GM12864 (cell line): ENCODE results near the gene KCNJ10.
"Not testable (repeated sequence)": the region's sequence is repeated elsewhere in the genome, so short reads cannot be mapped to it uniquely, and the experiment has no call there.

Experiments
- DNase-seq: peaks from one replicate; pipeline ENCODE4 v3.0.0-alpha.2; 2011; ENCODE audit warnings: low read depth
- H3K4me3 ChIP-seq: 2 replicates; pipeline ENCODE4 v1.5.1; 2011; ENCODE audit warnings: mild to moderate bottlenecking, low read depth, low read length, control low read depth
- TF ChIP-seq, protein P1 (sequence below): IDR thresholded peaks from 2 replicates; pipeline ENCODE4 v1.5.1; 2011; ENCODE audit warnings: low read depth, mild to moderate bottlenecking, moderate library complexity, low read length, control low read depth, inconsistent platforms; ENCODE audit errors: missing control alignments

Gene KCNJ10

DNA sequence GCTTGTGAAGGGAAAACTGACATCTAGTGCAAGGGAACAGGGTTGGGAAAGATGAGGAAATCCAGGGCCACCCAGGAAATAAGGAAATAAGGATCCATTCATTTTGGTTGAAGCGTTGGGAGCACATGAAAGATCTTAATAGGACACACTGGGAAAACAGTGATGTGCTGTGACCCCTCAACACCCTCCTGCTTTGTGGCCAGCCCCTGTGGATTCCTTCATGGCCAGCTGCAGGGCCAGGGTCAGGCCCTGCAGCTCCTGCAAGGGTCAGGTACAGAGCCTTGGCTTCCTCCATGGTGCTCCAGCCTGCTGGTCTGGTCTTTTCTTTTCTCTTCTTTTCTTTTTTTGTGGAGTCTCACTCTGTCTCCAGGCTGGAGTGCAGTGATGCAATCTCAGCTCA, 19.3 kb downstream of the KCNJ10 start:
- TF ChIP-seq, protein P1, sequence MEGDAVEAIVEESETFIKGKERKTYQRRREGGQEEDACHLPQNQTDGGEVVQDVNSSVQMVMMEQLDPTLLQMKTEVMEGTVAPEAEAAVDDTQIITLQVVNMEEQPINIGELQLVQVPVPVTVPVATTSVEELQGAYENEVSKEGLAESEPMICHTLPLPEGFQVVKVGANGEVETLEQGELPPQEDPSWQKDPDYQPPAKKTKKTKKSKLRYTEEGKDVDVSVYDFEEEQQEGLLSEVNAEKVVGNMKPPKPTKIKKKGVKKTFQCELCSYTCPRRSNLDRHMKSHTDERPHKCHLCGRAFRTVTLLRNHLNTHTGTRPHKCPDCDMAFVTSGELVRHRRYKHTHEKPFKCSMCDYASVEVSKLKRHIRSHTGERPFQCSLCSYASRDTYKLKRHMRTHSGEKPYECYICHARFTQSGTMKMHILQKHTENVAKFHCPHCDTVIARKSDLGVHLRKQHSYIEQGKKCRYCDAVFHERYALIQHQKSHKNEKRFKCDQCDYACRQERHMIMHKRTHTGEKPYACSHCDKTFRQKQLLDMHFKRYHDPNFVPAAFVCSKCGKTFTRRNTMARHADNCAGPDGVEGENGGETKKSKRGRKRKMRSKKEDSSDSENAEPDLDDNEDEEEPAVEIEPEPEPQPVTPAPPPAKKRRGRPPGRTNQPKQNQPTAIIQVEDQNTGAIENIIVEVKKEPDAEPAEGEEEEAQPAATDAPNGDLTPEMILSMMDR: no peak
- no peak for DNase-seq
- H3K4me3 ChIP-seq: no peak overlapping the region

DNA sequence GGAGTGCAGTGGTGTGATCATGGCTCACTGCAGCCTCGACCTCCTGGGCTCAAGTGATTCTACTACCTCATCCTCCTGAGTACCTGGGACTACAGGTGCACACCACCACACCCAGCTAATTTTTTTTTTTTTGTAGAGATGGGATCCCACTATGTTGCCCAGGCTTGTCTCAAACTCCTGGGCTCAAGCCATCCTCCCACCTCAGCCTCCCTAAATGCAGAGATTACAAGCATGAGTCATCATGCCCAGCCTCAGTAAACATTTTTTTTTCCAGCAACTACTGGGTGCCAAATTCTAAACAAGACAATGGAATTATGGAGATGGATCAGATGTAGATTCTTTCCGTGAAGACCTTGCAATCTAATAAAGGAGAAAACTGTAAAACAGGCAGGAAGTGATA, 19.8 kb downstream of the KCNJ10 start:
- H3K4me3 ChIP-seq, DNase-seq: not testable (repeated sequence)

DNA sequence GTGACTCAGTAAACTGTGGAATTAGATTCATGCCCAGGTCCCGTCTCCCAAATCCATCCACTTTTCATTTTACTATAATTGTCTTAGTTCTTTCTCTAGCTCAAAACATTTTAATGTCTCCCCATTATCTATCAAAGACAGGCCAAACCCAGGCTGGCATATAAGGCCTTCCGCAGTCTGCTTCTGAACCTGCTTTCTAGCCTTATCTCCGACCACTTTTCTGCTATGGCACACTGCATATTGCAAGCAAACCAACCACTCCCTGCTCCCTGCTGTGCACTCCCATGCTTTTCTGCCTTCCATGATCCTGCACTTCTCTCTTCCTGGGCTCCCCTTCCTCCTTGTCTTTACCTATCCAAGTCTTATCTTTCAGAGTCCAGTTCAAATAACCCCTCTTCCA, 20.9 kb downstream of the KCNJ10 start:
- DNase-seq: no peak

DNA sequence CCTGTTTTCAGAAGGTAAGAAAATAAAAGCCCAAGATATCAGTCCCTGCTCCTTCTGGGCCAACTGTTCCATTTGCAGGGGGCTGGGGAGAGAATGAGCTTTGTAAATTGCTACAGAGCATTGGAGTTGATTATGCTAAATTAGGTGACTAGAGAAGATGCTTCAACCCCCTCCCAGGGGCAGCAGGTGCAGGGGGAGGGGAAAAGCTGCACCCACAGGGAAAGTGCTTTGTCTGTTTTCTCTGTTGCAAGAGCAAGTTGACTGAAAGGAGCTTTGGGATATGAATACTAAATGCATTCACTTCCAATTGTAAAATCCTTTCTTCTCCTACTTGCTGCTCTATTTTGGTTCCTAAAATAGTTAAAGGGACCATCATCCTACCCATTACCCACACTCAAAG, 21.6 kb downstream of the KCNJ10 start:
- no peak overlapping the region for H3K4me3 ChIP-seq
- DNase-seq: no peak
- TF ChIP-seq, protein P1: no peak

More for the DNA sequence above, 20.9 kb downstream of the KCNJ10 start:
- TF ChIP-seq, protein P1: no peak
- H3K4me3 ChIP-seq: no peak overlapping the region

DNA sequence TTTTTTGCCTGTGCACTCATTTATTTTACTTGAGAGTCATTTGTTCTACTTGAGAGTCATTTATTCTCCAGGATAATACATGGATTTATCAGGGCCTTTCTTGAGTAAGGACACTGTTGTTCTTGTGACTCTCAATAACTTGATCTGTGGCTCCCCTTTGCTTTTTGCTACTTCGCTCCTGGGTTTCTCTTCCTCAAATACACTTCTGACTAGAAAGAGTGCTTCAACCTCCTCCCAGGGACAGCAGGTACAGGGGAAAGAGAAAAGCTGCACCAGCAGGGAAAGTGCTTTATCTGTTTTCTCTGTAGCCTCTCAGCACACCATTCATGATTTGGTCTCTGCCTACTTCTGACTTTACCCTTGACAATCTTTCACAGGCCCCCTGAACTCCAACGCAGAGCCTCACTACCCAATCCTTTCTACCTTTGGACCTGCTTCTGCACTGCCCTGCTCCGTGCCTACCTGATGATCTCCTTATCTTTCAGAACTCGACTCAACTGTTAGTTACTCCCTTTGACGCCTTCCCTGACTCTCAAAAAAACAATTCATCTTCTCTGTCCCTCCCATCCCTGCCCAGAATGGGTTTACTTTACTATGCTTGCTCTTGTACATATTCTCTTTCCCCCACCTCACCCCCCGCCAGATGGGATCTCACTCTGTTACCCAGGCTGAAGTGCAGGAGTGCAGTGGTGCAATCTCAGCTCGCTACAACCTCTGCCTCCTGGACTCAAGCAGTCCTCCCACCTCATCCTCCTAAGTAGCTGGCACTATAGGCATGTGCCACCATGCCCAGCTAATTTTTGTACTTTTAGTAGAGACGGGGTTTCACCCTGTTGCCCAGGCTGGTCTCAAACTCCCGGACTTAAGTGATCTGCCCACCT, 22.6 kb downstream of the KCNJ10 start:
- TF ChIP-seq, protein P1: no peak
- DNase-seq: no peak
- peak overlapping the region; percentile 7; the same call in 1 of the 2 replicates for H3K4me3 ChIP-seq

DNA sequence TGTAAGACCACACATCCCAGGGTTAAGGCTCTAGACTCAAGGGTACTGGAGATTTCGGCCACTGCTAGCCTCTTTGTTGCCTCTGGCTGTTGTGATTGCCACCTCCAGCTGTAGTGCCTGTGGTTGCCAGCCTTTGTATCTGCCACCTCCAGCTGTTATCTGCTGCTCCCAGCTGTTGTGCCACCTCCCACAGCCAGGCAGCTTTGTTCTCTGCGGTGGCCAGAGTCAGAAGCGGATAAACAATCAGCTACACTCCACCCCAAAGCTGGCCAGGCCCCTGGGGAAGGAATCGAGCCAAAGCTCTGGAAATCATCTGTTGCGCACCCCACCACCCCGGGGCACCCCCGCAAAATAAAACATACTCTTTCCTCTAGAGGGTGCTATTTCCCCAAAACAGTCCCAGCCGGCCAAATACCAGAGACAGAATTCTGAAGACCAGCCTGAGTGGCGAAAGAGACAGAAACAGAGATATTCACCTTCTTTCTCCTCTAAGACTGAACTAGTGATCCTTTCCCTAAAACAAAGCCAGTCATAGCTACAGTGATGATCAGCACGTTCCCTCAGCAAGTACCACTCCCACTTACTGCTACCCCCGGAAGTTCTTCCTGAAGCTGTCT, 23.4 kb downstream of the KCNJ10 start:
- TF ChIP-seq, protein P1: peak; percentile 63
- peak overlapping the region; percentile 7; the same call in 1 of the 2 replicates for H3K4me3 ChIP-seq
- DNase-seq: no peak

DNA sequence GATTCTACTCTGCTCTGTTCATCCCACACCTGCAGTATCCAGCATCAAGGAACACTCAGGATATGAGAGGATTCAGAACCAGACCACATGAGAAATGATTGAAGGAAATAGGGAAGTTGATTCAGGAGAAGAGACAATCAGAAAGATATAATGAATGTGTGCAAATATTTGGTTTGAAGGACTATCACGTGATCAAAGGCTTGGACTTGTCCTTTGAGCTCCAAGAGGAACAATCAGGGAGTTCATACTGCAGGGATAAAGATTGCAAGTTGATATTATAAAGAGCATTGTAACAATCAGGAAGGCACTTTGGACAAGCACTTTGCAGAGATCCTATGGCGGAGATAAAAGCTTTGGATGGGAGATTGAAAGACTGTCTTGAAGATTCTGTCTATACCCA, 24.3 kb downstream of the KCNJ10 start:
- DNase-seq: no peak
- TF ChIP-seq, protein P1: no peak
- H3K4me3 ChIP-seq: no peak overlapping the region
